NCI-H2107 treated with DMSO at 0.1 percent for 48 hours (cell line): ENCODE results near the gene CNOT4.
"Not testable (repeated sequence)": the region's sequence is repeated elsewhere in the genome, so short reads cannot be mapped to it uniquely, and the experiment has no call there.

Experiments used
- DNase-seq: peaks from one replicate; lab custom pipeline; 2025; ENCODE audit not compliant: unreplicated experiment; lab: John Stamatoyannopoulos, UW

CNOT4 gene

GRCh38 chr7:135366843-135367508 lies 142.9 kb downstream of the CNOT4 start:
- no peak for DNase-seq

GRCh38 chr7:135365721-135366120 lies 144.2 kb downstream of the CNOT4 start:
- DNase-seq = no peak

- DNase-seq = no peak
Observed at GRCh38 chr7:135364206-135364605, 145.7 kb downstream of the CNOT4 start.

- no peak for DNase-seq
Observed at GRCh38 chr7:135362871-135363270, 147.0 kb downstream of the CNOT4 start.

- no peak for DNase-seq
Observed at GRCh38 chr7:135361788-135362187, 148.1 kb downstream of the CNOT4 start.

- DNase-seq = no peak
Observed at GRCh38 chr7:135359615-135360014, 150.3 kb downstream of the CNOT4 start.

- no peak for DNase-seq
Observed at GRCh38 chr7:135355377-135356048, 154.4 kb downstream of the CNOT4 start.

GRCh38 chr7:135353832-135354231 lies 156.1 kb downstream of the CNOT4 start:
- no peak for DNase-seq

- DNase-seq = no peak
Observed at GRCh38 chr7:135352285-135352684, 157.6 kb downstream of the CNOT4 start.

GRCh38 chr7:135351070-135351469 lies 158.8 kb downstream of the CNOT4 start:
- not testable (repeated sequence) for DNase-seq

GRCh38 chr7:135349746-135350145 lies 160.2 kb downstream of the CNOT4 start:
- DNase-seq = no peak

- no peak for DNase-seq
Observed at GRCh38 chr7:135348493-135348892, 161.4 kb downstream of the CNOT4 start.

- DNase-seq = no peak
Observed at GRCh38 chr7:135343361-135343760, 166.5 kb downstream of the CNOT4 start.

- DNase-seq = no peak
Observed at GRCh38 chr7:135342887-135343286, 167.0 kb downstream of the CNOT4 start.

GRCh38 chr7:135341049-135341448 lies 168.9 kb downstream of the CNOT4 start:
- no peak for DNase-seq

GRCh38 chr7:135337977-135338550 lies 171.8 kb downstream of the CNOT4 start:
- no peak for DNase-seq

GRCh38 chr7:135337506-135337905 lies 172.4 kb downstream of the CNOT4 start:
- no peak for DNase-seq

- peak; percentile 95 for DNase-seq
Observed at GRCh38 chr7:135335628-135336139, 174.2 kb downstream of the CNOT4 start.

GRCh38 chr7:135334830-135335543 lies 174.9 kb downstream of the CNOT4 start:
- peak; percentile 78 for DNase-seq

GRCh38 chr7:135333946-135334345 lies 176.0 kb downstream of the CNOT4 start:
- DNase-seq = no peak

GRCh38 chr7:135333200-135333599 lies 176.7 kb downstream of the CNOT4 start:
- no peak for DNase-seq

GRCh38 chr7:135330088-135330487 lies 179.8 kb downstream of the CNOT4 start:
- DNase-seq = no peak
